Transverse colon (tissue), 4 donors: ENCODE measurements around the gene BANP. TPM values are rescaled to one million over a fixed set of nuclear protein-coding genes. Genes with fewer than 3 reads are reported as not detected.

Experiments
- DNase-seq: peaks from one replicate; pipeline ENCODE4 v3.0.0-alpha.2; 2019
- H3K27ac ChIP-seq, 4 donors: fragments of 200-600 bp; sonication (generic); 2 replicates each; pipeline ENCODE4 v1.5.1; 2016 to 2018; ENCODE audit warnings: inconsistent platforms in 4 of 4
- H3K27me3 ChIP-seq: fragments of 200-600 bp; sonication (generic); 2 replicates; pipeline ENCODE4 v1.5.1; 2017; ENCODE audit warnings: inconsistent platforms
- H3K36me3 ChIP-seq, 4 donors: fragments of 200-600 bp; sonication (generic); 2 replicates each; pipeline ENCODE4 v1.5.1; 2017 to 2019; ENCODE audit warnings: inconsistent platforms in 4 of 4
- H3K4me1 ChIP-seq, 4 donors: fragments of 200-600 bp; sonication (generic); 2 replicates each; pipeline ENCODE4 v1.5.1; 2017 to 2020; ENCODE audit warnings: inconsistent platforms in 4 of 4
- H3K4me3 ChIP-seq, 4 donors: fragments of 200-600 bp; sonication (generic); 1 replicate in 1 of 4; 2 replicates in 3 of 4; pipeline versions ENCODE4 v1.5.1 to v1.6.1; 2017 to 2019; ENCODE audit warnings: inconsistent platforms in 4 of 4
- H3K9me3 ChIP-seq, 2 donors: fragments of 200-600 bp; sonication (generic); 2 replicates each; pipeline ENCODE4 v1.5.1; 2017 to 2019; ENCODE audit warnings: inconsistent platforms in 2 of 2
- EP300 ChIP-seq: sonication (generic); formaldehyde crosslinking; IDR thresholded peaks from one replicate; pipeline ENCODE4 v1.6.1; 2017; ENCODE audit warnings: antibody characterized with exemption, low read depth
- POLR2A ChIP-seq: fragments of 450-650 bp; IDR thresholded peaks from one replicate; pipeline ENCODE4 v1.6.1; 2016; ENCODE audit warnings: antibody characterized with exemption, mild to moderate bottlenecking, moderate library complexity
- POLR2AphosphoS5 ChIP-seq, 3 donors: sonication (generic); formaldehyde crosslinking; IDR thresholded peaks; one replicate each; pipeline ENCODE4 v1.6.1; 2016; ENCODE audit warnings: antibody characterized with exemption in 3 of 3
- WGBS, 2 donors: methylation state at CpG; one replicate each; pipeline ENCODE4 v1.1.5; 2018; ENCODE audit warnings: low coverage in 1 of 2; 5-methylcytosine and 5-hydroxymethylcytosine counted together
- in situ Hi-C, 4 donors: fragments of 200-750 bp; cut with MboI; loops; one replicate each; pipeline versions ENCODE4 v1.15.0 to v1.15.1; 2017; ENCODE audit warnings: low sequenced_read_pairs in 3 of 4, low pct_ligation_motif_present in 1 of 4, low pct_unique_long_range_greater_than_20kb in 1 of 4
- intact Hi-C: fragments of 100-400 bp; cut with DNase I; formaldehyde crosslinking; loops from one replicate; pipeline ENCODE4 v1.15.1; 2023; ENCODE audit warnings: low total_unique reads
- total RNA-seq, 4 donors: library from RNA; depleted of rRNA; stranded (reverse); fragments of >200 nt; gene quantifications; one replicate each; pipeline ENCODE4 v1.1.0, GENCODE V29; 2016
- TF ChIP-seq, protein P1 (sequence below), 5 experiments: fragments of 200-600 bp in 3 of 5; fragments of 450-650 bp in 2 of 5; sonication (generic) in 3 of 5; IDR thresholded peaks; 1 replicate in 2 of 5; 2 replicates in 3 of 5; pipeline ENCODE4 v1.5.1; 2016 to 2017; ENCODE audit warnings: antibody characterized with exemption in 5 of 5, inconsistent platforms in 3 of 5, mild to moderate bottlenecking in 2 of 5, moderate library complexity in 1 of 5

BANP gene
- total RNA-seq, 4 donors from 2014 or later = 15.3 to 25.1 (median 18.7) TPM

- 83 to 90% methylated on average over 7 to 23 of the region's 23 CpGs for WGBS, 2 donors
- DNase-seq = no peak
- TF ChIP-seq, protein P1, sequence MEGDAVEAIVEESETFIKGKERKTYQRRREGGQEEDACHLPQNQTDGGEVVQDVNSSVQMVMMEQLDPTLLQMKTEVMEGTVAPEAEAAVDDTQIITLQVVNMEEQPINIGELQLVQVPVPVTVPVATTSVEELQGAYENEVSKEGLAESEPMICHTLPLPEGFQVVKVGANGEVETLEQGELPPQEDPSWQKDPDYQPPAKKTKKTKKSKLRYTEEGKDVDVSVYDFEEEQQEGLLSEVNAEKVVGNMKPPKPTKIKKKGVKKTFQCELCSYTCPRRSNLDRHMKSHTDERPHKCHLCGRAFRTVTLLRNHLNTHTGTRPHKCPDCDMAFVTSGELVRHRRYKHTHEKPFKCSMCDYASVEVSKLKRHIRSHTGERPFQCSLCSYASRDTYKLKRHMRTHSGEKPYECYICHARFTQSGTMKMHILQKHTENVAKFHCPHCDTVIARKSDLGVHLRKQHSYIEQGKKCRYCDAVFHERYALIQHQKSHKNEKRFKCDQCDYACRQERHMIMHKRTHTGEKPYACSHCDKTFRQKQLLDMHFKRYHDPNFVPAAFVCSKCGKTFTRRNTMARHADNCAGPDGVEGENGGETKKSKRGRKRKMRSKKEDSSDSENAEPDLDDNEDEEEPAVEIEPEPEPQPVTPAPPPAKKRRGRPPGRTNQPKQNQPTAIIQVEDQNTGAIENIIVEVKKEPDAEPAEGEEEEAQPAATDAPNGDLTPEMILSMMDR (IDR thresholded peaks at IDR 0.05) = no peak
- no peak for TF ChIP-seq POLR2A
- TF ChIP-seq POLR2AphosphoS5 (IDR thresholded peaks at IDR 0.05) = no peak
- TF ChIP-seq EP300 = no peak
- no peaks in the 10 kb centered on the region for H3K9me3 ChIP-seq
- H3K4me1 ChIP-seq = peaks cover 7 to 17% (median 15%) of the 10 kb centered on the region in 4 donors
- no peak overlapping the region for H3K4me3 ChIP-seq
- H3K27ac ChIP-seq = no peak overlapping the region
- in situ Hi-C loops = no loop called here
- intact Hi-C loops = no loop called here
- no peaks in the 10 kb centered on the region for H3K36me3 ChIP-seq
- H3K27me3 ChIP-seq = no peaks in the 10 kb centered on the region
Observed at GRCh38 chr16:87959391-87959990, 8.3 kb downstream of the BANP start.

DNA sequence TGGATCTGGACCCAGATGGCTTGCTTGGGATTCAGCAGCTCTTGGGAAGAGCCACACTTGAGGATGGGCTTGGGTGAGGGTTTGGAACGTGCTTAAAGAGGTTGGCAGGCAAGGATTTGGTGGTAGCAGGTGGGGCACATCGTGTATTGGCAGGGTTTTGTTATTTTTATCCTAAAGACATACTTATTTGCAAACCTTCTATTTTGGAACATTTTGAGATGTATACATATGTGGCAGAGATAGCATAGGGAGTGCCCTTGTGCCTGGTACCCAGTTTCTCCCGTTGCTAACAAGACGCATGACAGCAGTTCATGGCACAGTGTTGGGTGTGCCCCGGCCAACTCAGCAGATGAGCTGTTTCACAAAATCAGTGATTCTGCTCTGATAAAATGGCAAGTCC, 9.1 kb downstream of the BANP start:
- in situ Hi-C loops (no loop called here), intact Hi-C loops (no loop called here)
- WGBS, 2 donors = 83 to 89% methylated on average over 5 of the region's 5 CpGs
- no peak for DNase-seq
- Histone ChIP-seq H3K27ac (no peak overlapping the region), H3K36me3 (no peaks in the 10 kb centered on the region), H3K4me1 (peaks cover 0 to 10% (median 9%) of the 10 kb centered on the region in 4 donors), H3K4me3 (no peak overlapping the region), H3K27me3 (no peaks in the 10 kb centered on the region), H3K9me3 (no peaks in the 10 kb centered on the region)
- TF ChIP-seq, protein P1 (IDR thresholded peaks at IDR 0.05) = no peak
- TF ChIP-seq POLR2AphosphoS5 (IDR thresholded peaks at IDR 0.05) (no peak), POLR2A (no peak), EP300 (no peak)

- 91 to 96% methylated on average over 5 to 8 of the region's 8 CpGs for WGBS, 2 donors
- Histone ChIP-seq H3K9me3 (no peaks in the 10 kb centered on the region), H3K4me3 (no peak overlapping the region), H3K4me1 (peaks cover 3 to 10% (median 6%) of the 10 kb centered on the region in 4 donors), H3K27ac (no peak overlapping the region), H3K27me3 (no peaks in the 10 kb centered on the region), H3K36me3 (no peaks in the 10 kb centered on the region)
- in situ Hi-C loops = no loop called here
- TF ChIP-seq, protein P1 (IDR thresholded peaks at IDR 0.05) = no peak
- no peak for TF ChIP-seq POLR2AphosphoS5 (IDR thresholded peaks at IDR 0.05)
- TF ChIP-seq POLR2A = no peak
- no peak for TF ChIP-seq EP300
- intact Hi-C loops = no loop called here
- no peak for DNase-seq
Observed at GRCh38 chr16:87960852-87961251, 9.6 kb downstream of the BANP start.

- in situ Hi-C loops (no loop called here), intact Hi-C loops (no loop called here)
- H3K27ac ChIP-seq = no peak overlapping the region
- H3K36me3 ChIP-seq = no peaks in the 10 kb centered on the region
- peaks cover 3 to 13% (median 9%) of the 10 kb centered on the region in 4 donors for H3K4me1 ChIP-seq
- TF ChIP-seq EP300 (no peak), POLR2AphosphoS5 (IDR thresholded peaks at IDR 0.05) (no peak), POLR2A (no peak)
- TF ChIP-seq, protein P1 (IDR thresholded peaks at IDR 0.05) = no peak
- no peak overlapping the region for H3K4me3 ChIP-seq
- H3K27me3 ChIP-seq = no peaks in the 10 kb centered on the region
- 62 to 73% methylated on average over 3 to 4 of the region's 4 CpGs for WGBS, 2 donors
- no peak for DNase-seq
- H3K9me3 ChIP-seq = no peaks in the 10 kb centered on the region
Observed at GRCh38 chr16:87961623-87962022, 10.4 kb downstream of the BANP start.
